ENCODE results near the gene PFKFB1. TPM values are rescaled to one million over a fixed set of nuclear protein-coding genes. Genes with fewer than 3 reads are reported as not detected.
A peak's percentile ranks its signal among the peaks of the same experiment; 100 is the strongest.

PFKFB1 gene
- total and polyA plus RNA-seq, 9 of the 15 experiments (the other 6 are each of a cell fraction or from before 2014, with no cell fraction given) = 0.07 to 0.24 (median 0.15) TPM; not detected in 2

- peak; percentile 99 for TF ChIP-seq NCOR1 (IDR thresholded peaks at IDR 0.05)
- TF ChIP-seq MEIS2 (IDR thresholded peaks at IDR 0.05; ENCODE audit: partially characterized antibody) = peak; percentile 61
- TF ChIP-seq ZMIZ1 (IDR thresholded peaks at IDR 0.05; ENCODE audit: low read depth in 2 of 2, low read length in 2 of 2) = peak in 1 of 2 experiments; percentile 92; a peak in 2 of 4 replicates
- no peak for TF ChIP-seq IRF1 (CRISPR knock-in tag; IDR thresholded peaks at IDR 0.05; ENCODE audit: borderline replicate concordance)
- peak in 1 of 2 experiments; percentile 50; a peak in 1 of 4 replicates for TF ChIP-seq BCLAF1 (IDR thresholded peaks at IDR 0.05; ENCODE audit: borderline replicate concordance in 1 of 2, control insufficient read depth in 1 of 2, low read depth in 2 of 2, low read length in 1 of 2)
- TF ChIP-seq ZNF277 (CRISPR knock-in tag; IDR thresholded peaks at IDR 0.05; ENCODE audit: borderline replicate concordance) = no peak
- TF ChIP-seq MIER1 (IDR thresholded peaks at IDR 0.05; ENCODE audit: low read depth) = no peak
- TF ChIP-seq NELFE (IDR thresholded peaks at IDR 0.05; ENCODE audit: insufficient read depth, insufficient read length) = no peak
- TF ChIP-seq MAFF (IDR thresholded peaks at IDR 0.05; ENCODE audit: low read length) = peak; percentile 45; the same call in 1 of the 2 replicates
- TF ChIP-seq MTA2 (IDR thresholded peaks at IDR 0.05; ENCODE audit: low read depth) = peak; percentile 98
- peak; percentile 42; the same call in 1 of the 2 replicates for TF ChIP-seq ZBTB2 (IDR thresholded peaks at IDR 0.05)
- 0 out of 2 replicates have a peak, but pooled peaks have one; percentile 19 for TF ChIP-seq PKNOX1 (IDR thresholded peaks at IDR 0.05)
- TF ChIP-seq SMARCC2 (IDR thresholded peaks at IDR 0.05; ENCODE audit: low read depth) = peak; percentile 86
- peak; percentile 99 for TF ChIP-seq PML (IDR thresholded peaks at IDR 0.05; ENCODE audit: low read length)
- TF ChIP-seq NCOA1 (IDR thresholded peaks at IDR 0.05; ENCODE audit: low read depth) = peak; percentile 86; the same call in 1 of the 2 replicates
These were observed 20.9 kb upstream of the PFKFB1 start (continued) for GRCh38 chrX:55014897-55015299.

All from K562 (cell line).